Stimulated activated CD4-positive, alpha-beta T cell treated with anti-CD3 and anti-CD28 coated beads, Interleukin-12 subunit alpha, Interleukin-12 subunit beta, amount 100 ng/mL, for 48 hours (primary cell): ENCODE data around the gene ELK1.
"Not testable (repeated sequence)": the region's sequence is repeated elsewhere in the genome, so short reads cannot be mapped to it uniquely, and the experiment has no call there.

Experiments
- DNase-seq, 3 donors: peaks; one replicate each; pipeline ENCODE4 v3.0.0-alpha.2; 2020; ENCODE audit warnings: low read depth in 2 of 3, low spot score in 1 of 3

The ELK1 gene

DNA sequence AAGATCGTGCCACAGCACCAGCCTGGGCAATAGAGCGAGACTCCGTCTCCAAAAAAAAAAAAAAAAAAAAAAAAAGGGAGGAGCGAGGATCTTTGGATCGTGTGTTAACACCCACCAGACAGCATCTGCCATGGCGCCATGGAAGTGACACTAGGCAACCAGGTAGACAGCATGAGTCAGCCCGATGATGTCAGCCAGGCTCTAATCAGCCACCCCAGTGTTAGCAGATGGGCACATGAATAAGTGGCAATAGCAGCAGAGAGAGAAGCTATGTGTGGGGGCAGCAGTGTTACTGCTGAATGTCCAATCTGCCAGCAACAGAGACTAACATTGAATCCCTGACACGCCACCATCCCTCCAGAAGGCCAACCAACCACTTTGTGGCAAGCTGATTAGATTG, 37.3 kb downstream of the ELK1 start:
- no peak for DNase-seq

DNA sequence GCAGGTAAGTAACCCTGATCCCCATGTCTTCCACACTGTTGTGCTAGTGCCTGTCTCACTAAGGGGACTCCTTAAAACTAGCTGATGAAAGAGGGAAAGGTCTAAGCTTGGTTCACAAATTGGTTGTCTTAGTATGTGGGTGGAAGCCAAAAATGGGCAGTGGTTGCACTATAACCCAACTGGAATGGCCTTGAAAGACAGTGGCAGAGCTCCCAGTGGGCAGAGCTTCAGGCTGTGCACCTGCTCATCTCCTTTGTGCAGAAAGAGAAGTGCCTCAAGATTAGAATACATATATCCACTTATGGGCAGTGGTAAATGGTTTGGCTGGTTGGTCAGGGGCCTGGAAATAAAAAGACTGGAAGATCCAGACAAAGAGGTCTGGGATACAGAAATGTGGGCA, 37.9 kb downstream of the ELK1 start:
- no peak for DNase-seq

DNA sequence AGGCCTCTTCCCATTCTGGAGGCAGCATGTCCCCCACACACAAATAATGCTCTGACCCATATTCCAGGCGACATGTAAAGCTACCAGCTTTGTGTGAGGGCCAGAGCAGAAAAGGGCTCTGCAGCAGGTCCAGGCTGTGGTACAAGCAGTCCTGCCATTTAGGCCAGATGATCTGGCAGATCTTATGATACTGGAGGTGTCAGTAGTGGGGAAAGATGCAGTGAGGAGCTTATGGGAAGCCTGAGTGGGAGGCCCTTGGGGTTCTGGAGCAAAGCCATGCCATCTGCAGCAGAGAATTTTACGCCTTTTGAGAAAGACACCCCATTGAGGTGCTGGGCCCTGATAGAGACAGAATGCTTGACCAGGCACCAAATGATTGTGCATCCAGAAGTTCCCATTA, 38.4 kb downstream of the ELK1 start:
- no peak for DNase-seq

DNA sequence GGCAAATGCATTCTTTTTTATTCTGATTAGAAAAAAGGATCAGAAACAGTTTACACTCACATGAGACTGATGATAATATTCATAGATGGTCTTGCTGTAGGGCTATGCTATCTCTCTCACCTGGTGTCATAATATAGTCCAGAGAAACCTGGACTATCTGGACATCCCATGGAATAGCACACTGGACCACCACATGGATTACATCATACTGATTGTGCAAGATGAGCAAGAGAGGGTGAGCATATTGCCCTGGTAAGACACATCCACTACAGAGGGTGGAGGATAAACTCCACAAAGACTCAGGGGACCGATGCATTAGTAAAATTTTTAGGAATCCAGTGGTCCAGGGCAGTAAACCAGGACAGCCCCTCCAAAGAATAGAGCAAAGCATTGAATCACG, 38.9 kb downstream of the ELK1 start:
- no peak for DNase-seq

DNA sequence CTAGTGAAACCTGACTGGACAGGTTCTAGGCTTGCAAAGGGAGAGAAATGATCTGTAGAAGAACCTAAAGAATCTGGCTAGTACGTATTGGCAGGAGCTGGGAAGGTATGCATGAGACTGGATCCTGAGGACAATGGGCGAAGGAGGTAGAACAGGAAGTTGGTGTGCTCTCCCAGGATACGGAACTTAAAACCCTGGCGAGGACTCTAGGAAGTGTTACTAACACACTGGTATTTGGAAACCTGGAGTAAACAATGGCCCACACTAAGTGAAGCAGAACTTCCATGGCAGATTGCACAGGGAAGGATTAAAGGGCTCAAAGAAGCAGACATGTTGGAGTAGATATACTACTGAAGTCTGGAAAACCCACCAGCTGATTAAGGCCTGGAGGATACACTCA, 39.9 kb downstream of the ELK1 start:
- no peak for DNase-seq

DNA sequence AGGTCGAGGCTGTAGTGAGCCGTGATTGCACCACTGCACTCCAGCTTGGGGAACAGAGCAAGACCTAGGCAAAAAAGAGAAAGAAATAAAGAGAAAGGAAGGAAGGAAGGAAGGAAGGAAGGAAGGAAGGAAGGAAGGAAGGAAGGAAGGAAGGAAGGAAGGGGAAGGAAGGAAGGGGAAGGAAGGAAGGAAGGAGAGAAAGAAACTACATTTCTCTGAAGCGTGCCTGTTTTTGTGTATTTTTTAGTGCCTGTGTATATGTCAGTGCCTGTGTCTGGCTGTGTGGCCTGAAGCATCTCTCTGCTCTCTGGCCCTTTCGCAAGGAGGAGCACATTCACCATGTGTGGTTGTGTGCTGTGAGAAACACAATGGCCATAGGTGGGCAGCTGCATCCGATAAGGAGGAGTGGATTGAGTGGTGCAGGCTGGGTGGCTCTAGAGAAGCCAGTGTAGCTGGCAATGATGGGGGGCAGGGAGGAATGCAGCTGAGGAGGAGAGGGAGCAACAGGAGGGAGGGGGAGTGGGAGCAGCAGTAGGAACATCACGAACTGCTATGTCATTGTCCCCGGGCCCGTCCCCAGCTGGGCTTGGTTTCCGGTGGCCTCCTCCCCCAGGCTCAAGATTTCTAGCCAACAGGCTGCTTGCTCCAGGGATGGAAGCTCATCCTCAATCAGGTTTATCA, 42.1 kb downstream of the ELK1 start:
- no peak for DNase-seq

DNA sequence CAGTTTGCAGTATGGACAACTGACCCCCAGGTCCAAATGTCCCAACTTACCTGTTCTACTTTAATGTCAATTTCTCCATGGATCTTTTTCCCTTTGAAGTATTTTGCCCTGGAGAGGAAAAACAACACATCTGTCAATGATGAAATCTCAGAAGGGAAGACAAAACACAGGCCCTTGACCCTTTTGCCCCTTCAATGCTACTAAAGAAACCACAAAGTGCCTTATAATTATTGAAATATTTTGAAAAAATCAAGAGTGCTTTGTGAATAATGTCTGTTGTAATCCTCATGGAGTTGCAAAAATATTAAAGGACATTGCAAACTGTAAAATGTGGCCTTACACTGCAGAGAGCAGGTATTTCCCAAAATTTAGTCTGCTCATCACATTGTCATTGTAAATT, 43.3 kb downstream of the ELK1 start:
- DNase-seq = no peak

DNA sequence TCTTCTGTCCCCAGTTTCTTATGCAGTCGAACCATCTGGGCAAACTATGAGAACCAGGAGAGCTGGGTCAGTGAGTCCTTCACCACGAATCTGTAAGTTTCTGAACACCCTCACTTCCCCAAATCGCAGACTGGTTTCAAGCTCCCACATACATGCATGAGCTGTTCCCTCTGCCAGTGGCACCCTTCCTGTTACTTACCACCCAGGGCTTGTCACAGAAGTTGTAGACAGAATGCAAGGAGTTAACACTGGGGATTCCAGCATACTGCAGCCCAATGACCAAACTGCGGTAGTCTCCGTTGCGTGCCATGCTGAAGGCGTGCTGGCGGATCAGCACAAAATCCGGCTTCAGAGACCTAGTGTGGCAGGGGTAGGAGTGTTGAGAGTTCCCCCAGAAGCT, 45.3 kb downstream of the ELK1 start:
- DNase-seq = no peak

DNA sequence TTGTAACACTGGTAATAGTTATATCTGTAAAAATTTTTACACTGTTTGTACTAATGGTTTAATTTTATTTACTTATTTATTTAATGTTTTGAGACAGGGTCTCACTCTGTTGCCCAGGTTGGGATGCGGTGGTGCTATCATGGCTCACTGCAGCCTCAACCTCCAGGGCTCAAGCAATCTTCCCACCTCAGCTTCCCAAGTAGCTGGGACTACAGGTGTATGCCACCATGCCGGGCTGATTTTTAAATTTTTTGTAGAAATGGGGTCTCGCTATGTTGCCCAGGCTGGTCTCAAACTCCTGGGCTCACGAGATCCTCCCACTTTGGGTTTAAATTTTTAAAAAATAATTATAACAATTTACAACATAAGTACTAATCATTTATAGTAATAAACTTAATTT, 47.2 kb downstream of the ELK1 start:
- DNase-seq = not testable (repeated sequence)

DNA sequence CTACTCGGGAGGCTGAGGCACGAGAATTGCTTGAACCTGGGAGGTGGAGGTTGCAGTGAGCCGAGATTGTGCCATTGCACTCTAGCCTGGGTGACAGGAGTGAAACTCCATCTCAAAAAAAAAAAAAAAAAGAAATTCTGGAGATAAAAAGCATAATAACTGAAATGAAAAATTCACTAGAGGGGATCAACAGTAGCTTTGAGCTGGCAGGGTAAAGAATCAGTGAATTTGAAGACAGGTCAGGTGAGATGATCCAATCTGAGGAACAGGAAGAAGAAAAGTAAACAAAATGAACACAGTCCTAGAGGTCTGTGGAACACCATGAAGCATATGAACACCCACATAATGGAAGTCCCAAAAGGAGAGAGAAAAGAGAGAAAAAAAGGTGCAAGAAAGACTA, 53.1 kb downstream of the ELK1 start:
- no peak for DNase-seq

DNA sequence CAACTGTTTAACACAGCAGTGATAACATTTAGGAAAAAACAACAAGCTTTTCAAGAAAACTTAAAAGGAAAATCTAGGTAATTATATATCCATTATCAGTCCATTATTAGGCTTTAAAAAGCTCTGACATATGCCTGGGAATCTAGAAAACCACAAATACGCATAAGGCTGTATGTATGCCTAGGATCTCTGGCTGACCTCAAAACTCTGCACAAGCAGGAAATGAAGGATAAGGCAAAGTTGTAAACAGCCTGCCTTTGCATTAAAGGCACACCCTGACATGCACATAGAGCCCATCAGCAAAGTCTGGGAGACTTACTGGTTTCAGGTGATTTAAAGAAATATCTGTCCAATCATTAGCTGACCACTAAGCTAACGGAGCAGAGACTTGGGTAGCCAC, 54.1 kb downstream of the ELK1 start:
- DNase-seq = no peak

DNA sequence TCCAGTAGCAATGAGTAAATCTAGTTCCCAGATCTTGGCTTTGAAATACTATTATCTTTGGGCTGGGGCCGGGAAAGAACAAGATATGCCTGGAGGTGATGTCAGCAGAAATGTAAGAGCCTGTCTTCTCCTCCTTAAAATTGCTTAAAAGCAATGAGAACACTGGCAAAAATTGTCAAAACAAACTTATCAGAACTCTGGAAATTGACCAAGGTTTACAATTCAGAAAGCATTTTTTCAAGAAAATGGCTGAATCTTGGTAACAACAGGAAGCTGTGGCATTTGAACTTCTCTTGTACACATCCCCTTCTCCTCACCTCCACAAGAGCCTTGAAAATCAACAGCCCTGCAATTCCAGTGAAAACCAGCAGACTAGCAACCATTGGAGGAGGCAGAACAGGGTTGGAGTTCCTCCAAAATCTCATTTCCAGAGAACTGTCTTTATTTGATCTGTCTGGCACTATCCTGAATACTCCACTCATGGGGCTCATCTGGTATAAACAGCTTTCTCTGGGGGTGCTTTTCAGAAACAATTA, 54.6 kb downstream of the ELK1 start:
- DNase-seq = no peak

DNA sequence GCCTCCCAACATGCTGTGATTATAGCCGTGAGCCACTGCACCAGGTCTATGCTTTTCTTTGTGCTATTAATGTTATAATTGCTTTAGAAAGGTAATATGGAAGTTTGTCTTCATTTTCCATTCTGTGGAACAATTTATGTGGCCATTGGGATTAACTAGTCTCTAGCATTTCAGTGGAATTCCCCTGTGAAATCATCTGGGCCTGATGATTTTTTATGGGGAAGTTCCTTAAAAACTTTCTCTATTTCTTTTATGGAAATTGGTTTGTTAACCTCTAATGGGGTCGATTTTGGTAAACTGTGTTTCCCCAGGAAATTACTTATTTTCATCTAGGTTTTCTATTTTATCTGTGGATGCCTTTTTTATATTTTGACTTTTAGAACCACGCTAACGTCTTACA, 56.8 kb downstream of the ELK1 start:
- DNase-seq = no peak

DNA sequence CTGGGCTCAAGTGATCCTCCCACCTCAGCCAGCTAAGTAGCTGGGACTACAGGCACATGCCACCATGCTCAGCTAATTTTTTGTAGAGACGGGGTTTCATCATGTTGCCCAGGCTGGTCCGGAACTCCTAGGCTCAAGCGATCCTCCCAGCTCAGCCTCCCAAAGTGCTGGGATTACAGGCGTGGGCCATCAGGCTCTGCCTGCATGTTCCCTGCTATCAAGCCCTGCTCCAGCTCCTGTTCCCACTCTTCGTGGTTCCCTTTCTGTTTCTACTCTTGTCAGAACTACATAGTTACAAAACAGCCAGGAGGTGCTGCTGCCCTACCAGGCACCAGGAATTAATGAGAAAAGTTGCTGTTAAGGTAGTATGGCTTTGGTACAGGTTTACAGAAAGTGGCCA, 59.4 kb downstream of the ELK1 start:
- no peak for DNase-seq

DNA sequence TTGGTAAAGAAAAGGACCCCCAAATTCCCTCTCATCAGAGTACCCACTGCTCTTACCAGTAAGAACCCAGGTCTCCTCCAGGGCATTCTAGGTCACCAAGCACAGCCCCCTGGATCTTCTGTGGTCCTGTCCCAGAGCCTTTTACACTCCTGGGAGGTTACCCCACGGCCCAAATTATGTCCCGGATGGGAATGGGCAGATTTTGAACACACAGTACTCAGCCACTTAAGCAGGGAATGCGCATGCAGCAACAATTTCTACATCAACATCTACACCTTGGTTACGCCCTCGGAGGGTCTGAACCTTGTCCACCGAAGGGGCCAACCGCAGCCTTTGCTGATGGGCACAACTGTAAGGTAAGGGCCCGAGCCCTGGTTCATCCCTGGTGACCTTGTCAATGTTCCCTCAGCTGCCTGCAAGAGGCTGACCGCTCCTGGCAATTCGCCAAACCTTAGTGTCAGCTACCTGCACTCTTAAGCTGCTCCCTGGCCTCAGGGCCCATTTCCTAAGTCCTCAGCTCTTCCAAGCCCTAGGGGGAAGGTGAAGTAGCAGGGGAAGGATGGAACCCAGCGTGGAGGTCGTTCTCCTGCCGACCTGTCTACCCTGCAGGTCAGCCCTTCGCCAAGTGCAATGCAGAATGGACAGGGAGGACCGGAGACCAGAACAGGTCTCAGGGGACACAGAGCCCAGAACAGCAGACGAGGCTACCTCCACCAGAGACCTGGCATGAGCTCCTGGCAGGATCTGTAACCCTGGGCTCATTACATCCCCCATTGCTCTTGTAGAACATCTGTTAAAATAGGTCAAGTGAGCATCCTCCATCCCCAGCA, 62.2 kb downstream of the ELK1 start:
- DNase-seq = no peak

DNA sequence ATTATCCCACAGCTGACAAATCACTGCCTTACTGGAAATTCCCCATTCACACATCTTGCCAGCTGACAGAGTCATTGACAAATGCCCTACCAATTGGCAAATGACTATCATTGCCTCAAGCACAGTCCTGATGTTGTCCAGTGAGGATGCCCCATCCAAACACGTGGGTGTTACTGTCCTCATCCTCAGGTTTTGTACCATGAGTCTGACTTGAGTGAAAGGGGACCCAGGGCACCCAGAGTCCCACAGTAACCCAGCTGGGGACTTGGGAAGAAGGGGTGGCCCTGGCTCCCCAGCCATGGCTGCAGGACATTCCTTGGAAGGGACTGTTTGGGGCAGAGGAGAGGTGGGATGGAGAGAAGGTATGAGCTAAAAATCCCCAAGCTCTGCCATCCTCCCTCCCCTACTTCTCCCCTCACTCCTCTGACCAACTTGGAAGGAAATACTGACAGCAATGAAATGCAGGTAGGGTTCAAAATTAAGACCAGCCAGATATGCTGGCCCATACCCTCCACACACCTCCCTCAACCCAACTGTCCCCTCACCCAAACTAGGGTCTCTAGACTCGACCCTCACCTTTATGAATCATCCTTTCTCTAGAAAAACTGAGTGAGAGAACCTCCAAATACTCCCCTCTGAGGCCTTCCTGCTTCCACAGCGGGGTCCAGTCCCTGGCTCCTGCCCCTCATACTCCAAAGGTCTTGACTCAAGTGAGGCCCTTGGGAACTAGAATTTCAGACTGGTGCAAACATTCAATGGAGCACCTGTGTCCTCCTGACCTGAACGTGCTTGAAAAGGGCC, 63.1 kb downstream of the ELK1 start:
- no peak for DNase-seq

DNA sequence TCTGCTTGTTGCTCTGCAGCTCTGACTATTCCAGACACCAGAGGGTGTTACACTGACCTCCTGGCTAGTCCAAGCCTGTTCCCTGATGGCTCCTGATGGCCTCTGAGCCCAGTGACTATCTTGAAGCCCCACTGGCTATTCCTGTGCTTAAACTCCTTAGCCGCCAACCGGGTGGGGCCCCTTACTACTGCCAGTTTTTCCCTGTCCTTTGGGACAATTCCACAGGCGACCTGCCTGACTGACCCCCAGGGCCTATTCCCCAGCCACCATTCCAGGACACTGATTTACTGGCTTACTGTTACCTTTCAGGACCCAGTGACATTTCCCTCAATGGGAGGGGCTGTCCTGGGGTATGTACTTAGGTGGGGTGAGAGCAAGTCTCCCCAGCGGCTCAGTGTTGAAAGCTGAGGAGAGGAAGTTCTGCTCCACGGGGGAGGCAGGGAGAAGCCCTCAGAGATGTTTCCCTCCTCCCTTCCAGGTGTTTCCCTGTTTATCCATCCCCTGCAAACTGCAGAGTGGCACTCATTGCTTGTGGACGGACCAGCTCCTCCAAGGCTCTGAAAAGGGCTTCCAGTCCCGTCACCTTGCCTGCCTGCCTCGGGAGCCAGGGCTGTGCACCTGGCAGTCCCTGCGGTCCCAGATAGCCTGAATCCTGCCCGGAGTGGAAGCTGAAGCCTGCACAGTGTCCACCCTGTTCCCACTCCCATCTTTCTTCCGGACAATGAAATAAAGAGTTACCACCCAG, 64.1 kb downstream of the ELK1 start:
- no peak for DNase-seq
